ENCODE measurements around the gene SVIL.
"Not testable (repeated sequence)": the region's sequence is repeated elsewhere in the genome, so short reads cannot be mapped to it uniquely, and the experiment has no call there.

SVIL gene

DNA sequence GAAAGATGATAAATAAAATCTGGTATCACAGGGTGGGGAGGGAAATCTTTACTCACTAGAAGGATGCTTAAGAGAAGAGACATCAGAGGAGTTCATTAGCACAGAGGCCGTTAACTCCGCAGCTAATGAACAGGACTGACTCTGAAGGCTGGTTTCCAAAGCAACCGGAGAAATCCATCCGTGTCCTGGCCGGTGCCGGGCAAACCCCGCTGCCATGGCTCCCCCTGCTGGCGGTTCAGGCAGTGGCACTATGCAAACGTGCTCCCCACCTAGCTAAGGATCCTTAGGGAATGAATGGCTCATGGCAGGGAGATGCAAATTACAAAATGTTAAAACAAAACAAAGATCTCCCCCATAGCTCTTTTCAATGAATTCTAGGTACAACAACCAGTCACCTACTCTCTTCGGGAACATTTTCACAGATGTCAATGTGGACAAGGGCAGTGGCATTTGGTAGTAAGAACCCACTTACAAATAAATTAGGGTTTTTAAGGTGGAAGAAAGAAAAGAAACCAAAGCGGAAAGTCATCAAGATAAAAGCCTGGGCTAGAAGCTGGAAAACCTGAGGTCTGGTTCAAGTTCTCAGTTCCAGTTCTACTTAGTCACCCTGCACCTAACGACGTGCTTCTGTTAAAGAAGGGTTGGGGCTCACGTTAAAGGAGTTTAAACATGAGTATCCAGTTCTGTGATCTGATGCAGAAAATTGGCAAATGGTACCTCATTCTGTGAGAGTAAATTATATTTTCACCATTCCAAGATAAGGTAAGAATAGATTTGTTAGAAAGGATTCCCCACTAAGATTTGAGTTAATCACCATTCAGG is 138.2 kb downstream of the SVIL start:
- Histone ChIP-seq H3K4me3 (ENCODE audit: low read length in 2 of 2) (no peak overlapping the region), H3K9me3 (ENCODE audit: control insufficient read depth in 2 of 2, low read length in 2 of 2) (no peaks in the 10 kb centered on the region), H3K9ac (ENCODE audit: low read depth in 1 of 2, low read length in 2 of 2) (no peak overlapping the region), H3K4me1 (ENCODE audit: control insufficient read depth in 2 of 2, insufficient read depth in 2 of 2, low read length in 2 of 2) (no peaks in the 10 kb centered on the region), H3K27me3 (ENCODE audit: control insufficient read depth in 2 of 2, insufficient read depth in 2 of 2, low read length in 2 of 2) (no peaks in the 10 kb centered on the region), H3K27ac (ENCODE audit: low read depth in 2 of 2, low read length in 2 of 2) (no peak overlapping the region), H3K36me3 (ENCODE audit: control insufficient read depth in 2 of 2, insufficient read depth in 2 of 2, low read length in 2 of 2) (peaks cover 16 to 40% of the 10 kb centered on the region in 2 donors)

DNA sequence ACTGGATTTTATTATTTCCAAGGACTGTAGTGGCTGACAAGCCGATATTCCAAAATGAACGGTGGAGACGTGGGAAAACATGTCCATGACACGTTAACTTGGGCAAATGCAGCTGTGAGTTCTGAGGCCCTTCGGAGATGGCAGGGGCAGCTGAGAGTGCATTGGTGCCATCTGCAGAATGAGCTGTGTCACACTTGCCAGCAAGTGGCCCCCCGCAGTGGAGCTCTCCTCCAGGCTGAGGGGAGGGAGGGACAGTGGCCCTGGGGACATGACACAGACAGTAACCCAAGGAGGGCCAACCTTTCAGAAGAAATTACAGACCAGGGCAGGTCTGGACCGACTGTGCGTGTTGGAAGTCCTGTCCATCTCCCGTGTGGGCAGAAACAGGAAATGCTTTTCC is 139.4 kb downstream of the SVIL start:
- H3K4me3 ChIP-seq (ENCODE audit: low read length in 2 of 2) = no peak overlapping the region
- no peaks in the 10 kb centered on the region for H3K27me3 ChIP-seq (ENCODE audit: control insufficient read depth in 2 of 2, insufficient read depth in 2 of 2, low read length in 2 of 2)
- H3K9me3 ChIP-seq (ENCODE audit: control insufficient read depth in 2 of 2, low read length in 2 of 2) = no peaks in the 10 kb centered on the region
- no peak overlapping the region for H3K27ac ChIP-seq (ENCODE audit: low read depth in 2 of 2, low read length in 2 of 2)
- peaks cover 18 to 47% of the 10 kb centered on the region in 2 donors for H3K36me3 ChIP-seq (ENCODE audit: control insufficient read depth in 2 of 2, insufficient read depth in 2 of 2, low read length in 2 of 2)
- no peaks in the 10 kb centered on the region for H3K4me1 ChIP-seq (ENCODE audit: control insufficient read depth in 2 of 2, insufficient read depth in 2 of 2, low read length in 2 of 2)
- H3K9ac ChIP-seq (ENCODE audit: low read depth in 1 of 2, low read length in 2 of 2) = no peak overlapping the region

- H3K9ac ChIP-seq (ENCODE audit: low read depth in 1 of 2, low read length in 2 of 2) = no peak overlapping the region
- no peak overlapping the region for H3K27ac ChIP-seq (ENCODE audit: low read depth in 2 of 2, low read length in 2 of 2)
- peaks cover 27 to 42% of the 10 kb centered on the region in 2 donors for H3K36me3 ChIP-seq (ENCODE audit: control insufficient read depth in 2 of 2, insufficient read depth in 2 of 2, low read length in 2 of 2)
- no peaks in the 10 kb centered on the region for H3K9me3 ChIP-seq (ENCODE audit: control insufficient read depth in 2 of 2, low read length in 2 of 2)
- no peaks in the 10 kb centered on the region for H3K27me3 ChIP-seq (ENCODE audit: control insufficient read depth in 2 of 2, insufficient read depth in 2 of 2, low read length in 2 of 2)
- H3K4me3 ChIP-seq (ENCODE audit: low read length in 2 of 2) = no peak overlapping the region
- H3K4me1 ChIP-seq (ENCODE audit: control insufficient read depth in 2 of 2, insufficient read depth in 2 of 2, low read length in 2 of 2) = no peaks in the 10 kb centered on the region
Observed at GRCh38 chr10:29493697-29494096, 141.1 kb downstream of the SVIL start.

DNA sequence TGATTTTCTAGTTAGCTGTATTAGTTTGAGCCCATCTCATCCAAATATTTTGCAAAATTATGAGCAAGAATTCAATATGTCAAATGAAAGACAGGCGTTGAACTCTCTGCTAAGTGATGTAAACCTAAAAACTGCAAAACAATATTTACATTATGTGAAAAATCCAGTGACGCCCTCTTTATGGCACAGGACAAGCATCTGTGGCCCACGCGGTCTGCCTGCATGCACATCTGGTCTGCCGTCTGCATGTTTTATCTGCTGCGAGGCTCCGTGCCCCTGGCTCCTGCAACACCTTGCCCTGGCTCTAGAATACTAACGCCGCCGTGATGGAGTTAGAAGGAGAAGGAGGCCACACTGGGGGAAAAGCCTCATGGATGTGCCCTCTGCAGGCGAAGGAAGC is 142.0 kb downstream of the SVIL start:
- peaks cover 35 to 47% of the 10 kb centered on the region in 2 donors for H3K36me3 ChIP-seq (ENCODE audit: control insufficient read depth in 2 of 2, insufficient read depth in 2 of 2, low read length in 2 of 2)

DNA sequence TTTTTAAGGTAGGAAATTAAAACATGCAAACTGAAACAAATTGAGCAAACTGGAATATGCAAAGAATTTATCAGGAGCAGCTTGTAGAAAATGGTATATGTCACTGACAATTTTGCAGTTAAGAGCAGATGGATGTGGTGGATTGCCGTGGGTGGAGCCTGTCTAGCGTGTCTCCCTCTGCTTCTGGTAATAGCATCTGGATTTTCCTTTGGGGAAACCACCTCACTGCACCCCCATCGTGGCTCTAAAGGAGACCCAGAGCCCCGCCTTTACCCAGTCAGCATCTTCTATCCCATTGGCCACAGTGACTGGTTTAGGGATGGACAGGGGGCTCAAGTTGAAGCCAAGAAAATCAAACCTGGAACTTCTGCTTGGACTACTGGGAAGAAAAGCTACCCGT is 142.9 kb downstream of the SVIL start:
- Histone ChIP-seq H3K27ac (ENCODE audit: low read depth in 2 of 2, low read length in 2 of 2) (no peak overlapping the region), H3K27me3 (ENCODE audit: control insufficient read depth in 2 of 2, insufficient read depth in 2 of 2, low read length in 2 of 2) (no peaks in the 10 kb centered on the region), H3K4me3 (ENCODE audit: low read length in 2 of 2) (no peak overlapping the region), H3K36me3 (ENCODE audit: control insufficient read depth in 2 of 2, insufficient read depth in 2 of 2, low read length in 2 of 2) (peaks cover 34 to 45% of the 10 kb centered on the region in 2 donors), H3K9me3 (ENCODE audit: control insufficient read depth in 2 of 2, low read length in 2 of 2) (no peaks in the 10 kb centered on the region), H3K9ac (ENCODE audit: low read depth in 1 of 2, low read length in 2 of 2) (no peak overlapping the region), H3K4me1 (ENCODE audit: control insufficient read depth in 2 of 2, insufficient read depth in 2 of 2, low read length in 2 of 2) (no peaks in the 10 kb centered on the region)

More for the DNA sequence above, 142.0 kb downstream of the SVIL start:
- Histone ChIP-seq H3K9ac (ENCODE audit: low read depth in 1 of 2, low read length in 2 of 2) (no peak overlapping the region), H3K4me3 (ENCODE audit: low read length in 2 of 2) (no peak overlapping the region), H3K27ac (ENCODE audit: low read depth in 2 of 2, low read length in 2 of 2) (no peak overlapping the region), H3K4me1 (ENCODE audit: control insufficient read depth in 2 of 2, insufficient read depth in 2 of 2, low read length in 2 of 2) (no peaks in the 10 kb centered on the region), H3K9me3 (ENCODE audit: control insufficient read depth in 2 of 2, low read length in 2 of 2) (no peaks in the 10 kb centered on the region), H3K27me3 (ENCODE audit: control insufficient read depth in 2 of 2, insufficient read depth in 2 of 2, low read length in 2 of 2) (no peaks in the 10 kb centered on the region)

DNA sequence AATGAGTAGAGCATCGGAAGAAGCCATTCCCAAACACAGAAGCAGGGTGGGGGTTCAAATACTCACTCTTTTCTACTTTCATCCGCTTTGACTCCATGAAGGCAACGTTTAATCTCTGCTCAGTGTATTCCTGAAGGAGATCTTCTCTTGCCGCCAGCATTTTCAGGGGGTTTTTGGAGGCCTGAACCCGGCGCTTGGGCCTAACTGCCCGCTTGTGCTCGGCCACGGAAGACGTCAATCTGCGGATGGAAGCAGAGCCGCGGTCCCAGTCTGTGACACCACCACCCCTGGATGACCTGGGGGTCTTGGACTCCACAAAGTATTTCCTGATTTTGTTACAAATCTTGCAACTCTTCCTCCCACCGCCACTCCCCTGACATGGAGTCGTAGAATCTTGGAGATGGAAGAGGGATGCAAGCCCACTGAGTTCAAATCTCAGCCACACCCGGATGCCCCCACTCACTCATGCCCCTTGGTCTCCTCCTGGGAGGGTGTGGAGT is 143.9 kb downstream of the SVIL start:
- H3K4me1 ChIP-seq (ENCODE audit: control insufficient read depth in 2 of 2, insufficient read depth in 2 of 2, low read length in 2 of 2); H3K9me3 ChIP-seq (ENCODE audit: control insufficient read depth in 2 of 2, low read length in 2 of 2); H3K4me3 ChIP-seq (ENCODE audit: low read length in 2 of 2); H3K9ac ChIP-seq (ENCODE audit: low read depth in 1 of 2, low read length in 2 of 2); H3K27me3 ChIP-seq (ENCODE audit: control insufficient read depth in 2 of 2, insufficient read depth in 2 of 2, low read length in 2 of 2); H3K27ac ChIP-seq (ENCODE audit: low read depth in 2 of 2, low read length in 2 of 2): not testable (repeated sequence)
- peaks cover 37 to 50% of the 10 kb centered on the region in 2 donors for H3K36me3 ChIP-seq (ENCODE audit: control insufficient read depth in 2 of 2, insufficient read depth in 2 of 2, low read length in 2 of 2)

DNA sequence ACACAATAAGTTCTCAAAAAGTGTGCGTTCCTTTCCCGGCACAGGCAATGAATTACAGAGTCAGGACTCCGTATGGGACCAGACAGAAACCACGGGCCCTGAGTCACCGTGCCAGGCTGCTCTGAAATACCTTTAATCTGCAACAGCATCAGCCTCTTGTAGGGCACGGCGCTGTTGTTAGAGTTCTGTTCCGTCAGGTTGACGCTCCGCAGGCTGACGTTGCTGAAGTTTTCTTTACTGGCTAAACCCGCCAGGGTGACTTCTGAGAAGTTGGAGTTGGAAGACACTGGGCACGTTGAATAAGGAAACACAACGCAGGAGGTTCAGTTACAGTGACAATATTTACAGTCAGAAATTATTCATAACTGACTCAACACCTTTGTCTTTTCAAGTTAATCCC is 146.3 kb downstream of the SVIL start:
- not testable (repeated sequence) for H3K9me3 ChIP-seq (ENCODE audit: control insufficient read depth in 2 of 2, low read length in 2 of 2); H3K27ac ChIP-seq (ENCODE audit: low read depth in 2 of 2, low read length in 2 of 2)
- H3K36me3 ChIP-seq (ENCODE audit: control insufficient read depth in 2 of 2, insufficient read depth in 2 of 2, low read length in 2 of 2) = peaks cover 32 to 44% of the 10 kb centered on the region in 2 donors

DNA sequence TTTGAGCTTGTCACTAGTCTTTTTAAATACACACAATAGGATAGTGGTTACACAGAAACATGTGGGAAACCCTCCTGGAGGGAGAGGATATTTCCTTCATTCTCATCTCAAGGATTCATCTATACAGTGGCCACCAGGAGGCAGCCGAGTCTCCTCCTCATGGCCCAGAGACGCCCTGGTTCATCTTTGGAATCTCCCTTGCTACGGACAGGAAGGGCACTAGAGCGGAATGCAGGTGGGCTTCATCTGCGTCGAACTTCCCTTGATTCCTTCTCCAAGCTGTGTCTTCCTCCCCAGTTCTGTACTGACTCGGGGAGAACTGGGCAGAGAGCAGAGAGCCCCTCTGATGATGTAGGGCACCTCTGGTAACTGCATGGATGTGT is 146.9 kb downstream of the SVIL start:
- Histone ChIP-seq H3K27ac (ENCODE audit: low read depth in 2 of 2, low read length in 2 of 2) (peak overlapping the region in 1 of 2 donors; percentile 9), H3K36me3 (ENCODE audit: control insufficient read depth in 2 of 2, insufficient read depth in 2 of 2, low read length in 2 of 2) (peaks cover 30 to 42% of the 10 kb centered on the region in 2 donors)
- H3K27me3 ChIP-seq (ENCODE audit: control insufficient read depth in 2 of 2, insufficient read depth in 2 of 2, low read length in 2 of 2); H3K9me3 ChIP-seq (ENCODE audit: control insufficient read depth in 2 of 2, low read length in 2 of 2); H3K9ac ChIP-seq (ENCODE audit: low read depth in 1 of 2, low read length in 2 of 2); H3K4me3 ChIP-seq (ENCODE audit: low read length in 2 of 2); H3K4me1 ChIP-seq (ENCODE audit: control insufficient read depth in 2 of 2, insufficient read depth in 2 of 2, low read length in 2 of 2): not testable (repeated sequence)

More for the DNA sequence above, 146.3 kb downstream of the SVIL start:
- H3K4me1 ChIP-seq (ENCODE audit: control insufficient read depth in 2 of 2, insufficient read depth in 2 of 2, low read length in 2 of 2); H3K27me3 ChIP-seq (ENCODE audit: control insufficient read depth in 2 of 2, insufficient read depth in 2 of 2, low read length in 2 of 2); H3K9ac ChIP-seq (ENCODE audit: low read depth in 1 of 2, low read length in 2 of 2); H3K4me3 ChIP-seq (ENCODE audit: low read length in 2 of 2): not testable (repeated sequence)

DNA sequence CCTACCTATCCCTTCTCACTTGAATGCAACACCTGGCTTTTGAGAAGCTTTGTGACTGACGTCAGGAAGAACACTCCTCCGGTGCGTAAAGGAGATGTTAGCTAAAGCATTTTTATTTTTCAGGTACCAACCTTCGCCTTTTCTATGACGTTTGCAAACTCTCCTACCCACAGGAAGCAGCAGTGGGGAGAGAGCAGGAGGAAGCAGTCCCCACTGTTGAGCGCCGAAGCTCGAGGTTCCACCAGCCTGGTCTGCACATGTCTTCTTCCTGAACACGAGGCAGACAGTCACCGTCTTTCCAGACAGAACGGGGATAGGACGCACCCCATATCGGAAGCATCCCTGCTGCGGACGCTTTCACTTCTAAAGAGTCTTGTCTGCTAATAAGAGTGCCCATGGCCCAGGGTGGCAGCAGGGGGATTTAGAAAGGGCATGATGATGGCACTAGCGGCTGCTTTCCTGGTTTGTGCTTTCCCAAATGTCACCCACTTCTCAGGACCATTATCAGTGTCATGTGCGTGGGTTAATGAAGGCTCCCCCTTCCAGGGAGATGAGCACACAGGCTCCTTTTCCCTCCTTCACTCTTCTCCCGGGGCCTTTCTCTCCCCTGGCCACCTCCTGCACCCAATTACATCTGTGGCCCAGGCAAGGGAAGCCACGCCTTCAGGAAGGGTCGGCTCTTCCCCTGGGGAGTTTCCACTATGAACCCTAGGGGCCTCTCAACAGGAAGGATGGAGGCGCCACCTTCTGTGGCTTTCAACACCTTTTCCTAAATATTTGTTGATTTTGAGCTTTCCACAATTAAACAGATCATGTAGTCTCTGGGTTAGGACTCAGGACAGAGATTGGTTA is 147.5 kb downstream of the SVIL start:
- H3K36me3 ChIP-seq (ENCODE audit: control insufficient read depth in 2 of 2, insufficient read depth in 2 of 2, low read length in 2 of 2) = peaks cover 35 to 37% of the 10 kb centered on the region in 2 donors
- not testable (repeated sequence) for H3K4me3 ChIP-seq (ENCODE audit: low read length in 2 of 2); H3K4me1 ChIP-seq (ENCODE audit: control insufficient read depth in 2 of 2, insufficient read depth in 2 of 2, low read length in 2 of 2); H3K27ac ChIP-seq (ENCODE audit: low read depth in 2 of 2, low read length in 2 of 2); H3K9me3 ChIP-seq (ENCODE audit: control insufficient read depth in 2 of 2, low read length in 2 of 2); H3K9ac ChIP-seq (ENCODE audit: low read depth in 1 of 2, low read length in 2 of 2); H3K27me3 ChIP-seq (ENCODE audit: control insufficient read depth in 2 of 2, insufficient read depth in 2 of 2, low read length in 2 of 2)

GRCh38 chr10:29486433-29486832 is 148.3 kb downstream of the SVIL start:
- no peak overlapping the region for H3K27ac ChIP-seq (ENCODE audit: low read depth in 2 of 2, low read length in 2 of 2)
- no peaks in the 10 kb centered on the region for H3K4me1 ChIP-seq (ENCODE audit: control insufficient read depth in 2 of 2, insufficient read depth in 2 of 2, low read length in 2 of 2)
- H3K27me3 ChIP-seq (ENCODE audit: control insufficient read depth in 2 of 2, insufficient read depth in 2 of 2, low read length in 2 of 2) = no peaks in the 10 kb centered on the region
- H3K9ac ChIP-seq (ENCODE audit: low read depth in 1 of 2, low read length in 2 of 2) = no peak overlapping the region
- H3K4me3 ChIP-seq (ENCODE audit: low read length in 2 of 2) = no peak overlapping the region
- H3K36me3 ChIP-seq (ENCODE audit: control insufficient read depth in 2 of 2, insufficient read depth in 2 of 2, low read length in 2 of 2) = peaks cover 29 to 35% of the 10 kb centered on the region in 2 donors
- H3K9me3 ChIP-seq (ENCODE audit: control insufficient read depth in 2 of 2, low read length in 2 of 2) = no peaks in the 10 kb centered on the region
